ENCODE data around the gene SLC49A3. TPM values are rescaled to one million over a fixed set of nuclear protein-coding genes. Genes with fewer than 3 reads are reported as not detected.
A peak's percentile ranks its signal among the peaks of the same experiment; 100 is the strongest.

The SLC49A3 gene
- total RNA-seq, 1 donor: 3.9 TPM

DNA sequence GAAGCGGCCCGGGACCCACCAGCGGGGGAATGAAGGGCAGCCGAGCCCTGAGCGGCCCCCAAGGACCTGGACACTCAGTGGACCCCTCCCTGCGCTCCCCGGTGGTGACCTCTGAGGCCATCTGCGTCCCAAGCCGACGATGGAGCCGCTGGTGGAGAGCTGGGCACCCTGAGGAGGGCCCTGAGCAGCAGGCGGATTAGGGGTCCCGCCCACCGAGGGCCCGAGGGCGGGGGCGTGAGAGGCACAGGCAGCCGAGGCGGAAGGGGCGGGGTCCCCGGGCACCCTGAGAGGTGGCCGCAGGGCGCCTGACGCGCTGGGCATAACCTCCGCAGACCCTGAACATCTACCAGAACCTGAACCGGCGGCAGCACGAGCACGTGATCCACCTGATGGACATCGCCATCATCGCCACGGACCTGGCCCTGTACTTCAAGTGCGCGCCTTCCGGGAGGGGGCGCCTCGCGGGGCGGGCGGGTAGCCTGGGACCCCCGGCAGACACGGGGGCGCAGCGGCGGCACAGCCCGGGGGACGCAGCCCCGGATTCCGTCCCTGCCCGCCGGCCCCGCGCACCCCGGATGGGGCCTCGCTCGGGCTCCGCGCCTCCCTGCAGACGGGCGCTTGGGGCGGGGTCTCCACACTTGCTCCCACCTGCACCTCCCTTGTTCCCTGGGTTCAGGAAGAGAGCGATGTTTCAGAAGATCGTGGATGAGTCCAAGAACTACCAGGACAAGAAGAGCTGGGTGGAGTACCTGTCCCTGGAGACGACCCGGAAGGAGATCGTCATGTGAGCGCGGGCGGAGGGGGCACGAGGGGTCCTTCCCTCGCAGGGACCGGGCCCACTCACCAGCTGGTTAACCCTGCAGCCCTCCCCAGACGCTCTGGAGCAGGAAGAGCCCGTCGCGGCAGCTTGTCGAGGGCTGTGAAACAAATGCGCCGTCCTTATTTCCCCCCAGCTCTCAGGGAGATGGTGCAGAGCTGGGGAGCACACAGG, 25.2 kb downstream of the SLC49A3 start:
- DNase-seq (ENCODE audit: low read depth): no peak
- peak overlapping the region; percentile 55 for H3K4me3 ChIP-seq (ENCODE audit: low read depth, low read length)
- TF ChIP-seq, protein P1, sequence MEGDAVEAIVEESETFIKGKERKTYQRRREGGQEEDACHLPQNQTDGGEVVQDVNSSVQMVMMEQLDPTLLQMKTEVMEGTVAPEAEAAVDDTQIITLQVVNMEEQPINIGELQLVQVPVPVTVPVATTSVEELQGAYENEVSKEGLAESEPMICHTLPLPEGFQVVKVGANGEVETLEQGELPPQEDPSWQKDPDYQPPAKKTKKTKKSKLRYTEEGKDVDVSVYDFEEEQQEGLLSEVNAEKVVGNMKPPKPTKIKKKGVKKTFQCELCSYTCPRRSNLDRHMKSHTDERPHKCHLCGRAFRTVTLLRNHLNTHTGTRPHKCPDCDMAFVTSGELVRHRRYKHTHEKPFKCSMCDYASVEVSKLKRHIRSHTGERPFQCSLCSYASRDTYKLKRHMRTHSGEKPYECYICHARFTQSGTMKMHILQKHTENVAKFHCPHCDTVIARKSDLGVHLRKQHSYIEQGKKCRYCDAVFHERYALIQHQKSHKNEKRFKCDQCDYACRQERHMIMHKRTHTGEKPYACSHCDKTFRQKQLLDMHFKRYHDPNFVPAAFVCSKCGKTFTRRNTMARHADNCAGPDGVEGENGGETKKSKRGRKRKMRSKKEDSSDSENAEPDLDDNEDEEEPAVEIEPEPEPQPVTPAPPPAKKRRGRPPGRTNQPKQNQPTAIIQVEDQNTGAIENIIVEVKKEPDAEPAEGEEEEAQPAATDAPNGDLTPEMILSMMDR (IDR thresholded peaks at IDR 0.05; ENCODE audit: insufficient read depth, low read depth, low read length): no peak

DNA sequence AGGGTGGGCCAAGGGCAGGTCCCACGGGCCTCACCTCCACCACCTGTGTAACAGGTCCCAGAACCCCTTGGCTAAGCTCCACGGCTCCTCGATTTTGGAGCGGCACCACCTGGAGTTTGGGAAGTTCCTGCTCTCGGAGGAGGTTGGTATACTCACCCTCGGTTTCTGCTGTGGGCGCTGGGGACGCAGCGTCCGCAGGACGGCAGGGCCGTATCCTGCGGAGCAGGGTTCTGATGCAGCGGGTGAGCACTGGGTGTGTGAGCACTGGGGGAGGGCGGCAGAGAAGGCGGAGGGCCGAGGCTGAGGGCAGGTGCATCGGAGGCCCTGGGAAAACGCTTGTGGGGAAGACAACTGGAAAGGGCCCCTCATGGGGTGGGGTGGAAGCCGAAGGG, 25.9 kb downstream of the SLC49A3 start:
- TF ChIP-seq, protein P1 (IDR thresholded peaks at IDR 0.05; ENCODE audit: insufficient read depth, low read depth, low read length): no peak
- DNase-seq (ENCODE audit: low read depth): no peak
- H3K4me3 ChIP-seq (ENCODE audit: low read depth, low read length): peak overlapping the region; percentile 55

DNA sequence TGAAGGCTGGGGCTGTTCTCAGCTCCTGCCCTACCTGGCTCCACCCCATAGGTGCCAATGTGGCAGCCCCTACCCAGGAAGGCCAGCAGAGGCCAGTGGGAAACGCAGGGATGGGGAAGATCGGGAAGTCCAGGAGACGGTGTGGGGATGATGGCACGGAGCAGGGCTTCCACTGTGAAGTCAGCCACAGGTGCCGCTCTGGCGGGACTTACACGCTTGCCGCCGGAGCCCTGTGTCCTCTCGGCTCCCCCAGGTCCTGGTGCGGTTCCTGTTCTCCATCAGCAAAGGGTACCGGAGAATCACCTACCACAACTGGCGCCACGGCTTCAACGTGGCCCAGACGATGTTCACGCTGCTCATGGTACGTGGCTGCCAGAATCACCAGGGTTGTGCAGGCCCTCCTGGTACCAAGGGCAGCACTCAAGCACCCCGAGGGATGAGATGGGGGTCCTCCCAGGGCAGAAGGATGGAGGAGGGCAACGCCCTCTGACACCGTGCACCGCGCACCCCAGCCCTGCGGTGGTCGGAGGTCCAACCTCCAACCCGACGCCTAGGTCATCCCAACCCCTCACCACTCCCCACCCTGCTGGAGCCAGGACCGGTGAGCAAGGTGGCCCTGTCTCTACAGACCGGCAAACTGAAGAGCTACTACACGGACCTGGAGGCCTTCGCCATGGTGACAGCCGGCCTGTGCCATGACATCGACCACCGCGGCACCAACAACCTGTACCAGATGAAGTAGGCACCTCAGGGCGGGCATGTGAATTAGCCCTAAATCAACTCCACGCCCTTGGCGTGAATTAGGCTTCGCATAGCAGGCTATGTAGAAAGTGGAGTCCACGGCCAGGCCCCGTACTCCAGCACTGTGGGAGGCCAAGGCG, 26.8 kb downstream of the SLC49A3 start:
- TF ChIP-seq, protein P1 (IDR thresholded peaks at IDR 0.05; ENCODE audit: insufficient read depth, low read depth, low read length): no peak
- no peak for DNase-seq (ENCODE audit: low read depth)
- H3K4me3 ChIP-seq (ENCODE audit: low read depth, low read length): no peak overlapping the region

DNA sequence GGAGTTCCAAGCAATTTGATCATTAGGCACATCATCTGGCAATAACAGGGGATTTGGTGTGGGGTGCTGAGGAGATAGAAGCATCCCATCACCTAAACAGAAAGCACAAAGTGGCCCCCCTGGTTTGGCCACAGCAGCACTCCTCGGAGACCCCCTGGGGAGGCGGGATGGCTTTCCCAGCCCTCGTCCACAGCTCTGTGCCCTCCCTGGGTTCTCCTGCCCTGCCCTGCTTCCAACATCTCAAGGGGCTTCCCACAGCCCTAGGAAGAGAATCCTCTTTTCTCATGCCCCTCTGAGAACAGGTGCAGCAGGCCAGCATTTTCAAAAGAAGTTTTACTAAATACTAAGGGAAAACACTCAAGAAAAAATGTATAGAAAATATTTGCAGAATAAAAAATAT, 27.7 kb downstream of the SLC49A3 start:
- no peak overlapping the region for H3K4me3 ChIP-seq (ENCODE audit: low read depth, low read length)
- no peak for DNase-seq (ENCODE audit: low read depth)
- TF ChIP-seq, protein P1 (IDR thresholded peaks at IDR 0.05; ENCODE audit: insufficient read depth, low read depth, low read length): no peak

DNA sequence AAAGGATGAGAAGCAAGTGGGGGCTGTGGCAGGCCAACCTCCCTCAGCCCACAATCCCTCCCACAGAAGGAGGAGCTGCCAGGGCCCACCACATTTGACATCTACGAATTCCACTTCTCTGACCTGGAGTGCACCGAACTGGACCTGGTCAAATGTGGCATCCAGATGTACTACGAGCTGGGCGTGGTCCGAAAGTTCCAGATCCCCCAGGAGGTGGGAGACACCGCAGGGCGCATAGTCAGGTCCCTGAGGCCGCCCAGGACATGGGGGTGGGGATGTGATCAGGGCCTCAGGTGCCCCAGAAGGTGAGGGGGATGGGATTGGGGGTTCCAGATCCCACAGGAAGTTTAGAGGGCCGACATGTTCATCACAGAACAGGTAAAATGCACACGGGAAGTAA, 28.6 kb downstream of the SLC49A3 start:
- no peak overlapping the region for H3K4me3 ChIP-seq (ENCODE audit: low read depth, low read length)
- TF ChIP-seq, protein P1 (IDR thresholded peaks at IDR 0.05; ENCODE audit: insufficient read depth, low read depth, low read length): no peak
- no peak for DNase-seq (ENCODE audit: low read depth)

DNA sequence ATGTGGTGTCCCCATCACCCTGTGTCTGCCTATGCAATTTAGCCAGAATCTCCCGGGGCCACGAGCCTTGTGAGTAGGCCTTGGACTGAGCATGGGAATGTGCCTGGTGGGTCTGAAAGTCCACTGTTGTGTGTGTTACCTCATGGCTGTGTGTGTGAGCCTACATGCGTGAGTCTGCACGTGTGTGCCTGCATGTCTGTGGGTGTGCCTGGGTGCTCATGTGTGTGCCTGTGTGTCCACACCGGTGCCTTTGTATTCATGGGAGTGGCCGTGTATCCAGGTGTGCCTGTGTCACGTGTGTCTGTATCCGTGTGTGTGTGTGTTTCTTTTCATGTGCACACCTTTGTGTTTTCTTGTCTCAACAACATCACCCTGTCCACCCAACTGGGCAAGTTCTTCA, 29.1 kb downstream of the SLC49A3 start:
- TF ChIP-seq, protein P1 (IDR thresholded peaks at IDR 0.05; ENCODE audit: insufficient read depth, low read depth, low read length): no peak
- no peak overlapping the region for H3K4me3 ChIP-seq (ENCODE audit: low read depth, low read length)
- no peak for DNase-seq (ENCODE audit: low read depth)

Data from fibroblast of villous mesenchyme (primary cell).